GM19193 (cell line): ENCODE data around the gene CUEDC2.
A peak's percentile ranks its signal among the peaks of the same experiment; 100 is the strongest.

Source experiments
- POLR2A ChIP-seq: IDR thresholded peaks from 4 replicates; pipeline ENCODE4 v1.6.1; 2011; ENCODE audit not compliant: insufficient read depth, insufficient read length; ENCODE audit errors: extremely low read depth

CUEDC2 gene

DNA sequence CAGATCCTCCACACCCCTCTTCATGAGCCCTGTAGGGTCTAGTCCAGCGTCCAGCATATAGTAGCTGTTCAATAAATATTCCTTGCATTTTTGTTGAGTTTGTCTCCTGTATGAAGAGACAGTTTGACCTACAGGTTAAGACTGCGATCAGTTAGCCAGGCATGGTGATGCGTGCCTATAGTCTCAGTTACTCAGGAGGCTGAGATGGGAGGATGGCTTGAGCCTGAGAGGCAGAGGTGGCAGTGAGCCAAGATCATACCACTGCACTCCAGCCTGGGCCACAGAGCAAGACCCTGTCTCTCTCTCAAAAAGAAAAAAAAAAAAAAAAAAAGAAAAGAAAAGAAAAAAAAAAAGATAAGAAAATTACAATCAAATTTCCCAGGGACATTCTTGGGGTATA is 5.1 kb upstream of the CUEDC2 start:
- no peak for TF ChIP-seq POLR2A

DNA sequence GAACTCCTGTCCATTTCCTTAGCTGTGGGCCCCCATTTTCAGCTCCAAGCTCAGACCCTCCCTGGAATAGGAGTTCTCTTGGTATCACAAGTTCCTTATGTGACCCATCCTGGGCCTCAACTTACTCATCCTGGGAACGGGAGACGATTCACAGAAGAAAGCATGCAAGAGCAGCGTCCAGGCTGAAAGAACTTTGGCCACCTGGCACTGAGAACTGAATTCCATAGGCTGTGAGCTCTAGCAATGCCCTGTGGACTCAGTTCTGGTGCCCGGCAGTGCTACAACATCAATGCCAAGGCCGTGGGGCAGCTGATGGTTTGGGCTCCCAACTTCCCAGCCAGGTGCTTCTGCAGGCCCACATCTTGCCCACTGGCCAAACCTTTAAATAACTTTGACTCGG is 3.9 kb upstream of the CUEDC2 start:
- no peak for TF ChIP-seq POLR2A

DNA sequence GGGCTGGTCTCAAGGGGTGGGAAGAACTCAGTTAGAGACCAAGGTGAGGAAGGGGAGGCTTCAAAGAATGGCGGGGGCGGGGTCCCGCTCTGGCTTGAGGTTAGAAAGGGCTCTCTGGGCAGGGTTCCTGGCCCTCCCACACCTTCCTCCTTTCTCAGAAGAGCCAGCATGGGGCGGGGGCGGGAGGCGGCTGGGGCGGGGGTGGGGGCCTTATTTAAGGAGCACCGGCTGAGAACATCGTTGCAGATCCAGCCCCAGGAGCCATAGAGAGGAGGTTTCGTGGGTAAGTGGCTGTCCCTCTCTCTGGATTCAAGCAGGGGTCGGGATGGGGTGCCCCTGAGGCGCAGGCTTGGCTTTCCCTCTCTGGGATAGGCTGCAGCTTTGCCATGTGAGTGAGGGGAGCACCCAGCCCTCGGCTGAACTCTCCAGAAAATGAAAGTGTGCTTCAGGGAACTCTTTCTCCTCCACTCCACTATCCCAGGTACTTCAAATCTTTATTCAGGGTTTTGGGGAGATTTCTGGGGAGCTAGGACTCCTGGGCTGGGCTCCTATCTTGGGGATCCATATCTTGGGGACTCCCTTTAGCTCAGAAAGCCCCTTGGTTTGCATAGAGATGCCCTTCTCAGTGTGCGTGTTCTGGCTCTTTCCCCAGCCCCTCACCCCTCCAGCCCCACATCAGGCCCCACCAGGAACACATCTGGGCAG is 3.3 kb upstream of the CUEDC2 start:
- TF ChIP-seq POLR2A = peak; percentile 54

DNA sequence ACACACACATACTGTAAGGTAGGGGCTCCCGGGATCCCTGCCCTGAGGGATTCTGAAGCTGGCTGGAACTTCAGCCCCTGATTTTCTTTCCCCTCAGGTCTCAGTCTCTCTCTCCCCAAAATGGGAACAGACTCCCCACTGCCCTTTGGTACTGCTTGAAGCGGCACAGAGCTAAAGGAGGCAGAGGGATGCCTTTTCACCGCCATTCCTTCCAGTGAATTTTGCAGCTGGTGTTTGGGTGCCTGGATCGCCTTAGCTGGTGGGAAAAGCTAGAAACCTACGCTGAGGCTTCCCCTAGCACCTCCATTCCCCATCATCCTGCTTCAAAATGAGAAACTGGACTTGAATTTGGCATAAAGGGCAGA is 2.7 kb upstream of the CUEDC2 start:
- no peak for TF ChIP-seq POLR2A

DNA sequence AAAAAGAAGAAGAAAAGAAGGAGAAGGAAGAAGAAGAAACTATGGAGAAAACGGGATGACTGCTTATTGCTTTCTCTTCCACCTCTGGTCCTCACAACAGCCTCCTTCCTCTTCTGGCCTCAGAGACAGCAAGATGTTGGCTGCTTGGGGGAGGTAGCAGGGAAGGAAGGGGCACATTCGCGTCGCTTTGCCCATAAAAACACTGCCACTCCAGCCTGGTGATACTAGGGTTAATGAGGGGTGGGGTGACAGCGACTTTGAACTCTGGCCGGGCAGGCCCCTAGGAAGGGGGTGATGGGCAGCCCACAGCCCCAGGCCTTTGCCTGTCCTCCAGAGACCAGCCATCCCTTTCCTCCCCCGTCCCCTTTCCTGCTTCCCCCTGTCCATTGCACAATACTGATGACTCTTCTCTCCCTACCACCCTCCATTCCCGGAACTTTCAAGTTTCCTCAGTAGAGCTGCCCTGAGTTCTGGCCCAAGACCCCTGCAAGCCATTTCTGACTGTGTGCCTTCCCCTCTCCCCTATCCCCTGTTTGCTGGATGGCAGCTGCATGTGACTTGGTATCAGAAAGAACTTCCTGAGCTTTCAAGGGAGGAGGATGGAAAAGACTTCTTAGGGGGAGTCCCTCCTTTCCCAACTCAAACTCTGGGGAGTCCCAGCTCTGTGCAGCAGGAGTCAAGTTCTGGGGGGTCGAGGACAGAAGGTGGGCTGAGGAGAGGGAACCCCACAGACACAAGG is 2.2 kb upstream of the CUEDC2 start:
- TF ChIP-seq POLR2A = no peak

DNA sequence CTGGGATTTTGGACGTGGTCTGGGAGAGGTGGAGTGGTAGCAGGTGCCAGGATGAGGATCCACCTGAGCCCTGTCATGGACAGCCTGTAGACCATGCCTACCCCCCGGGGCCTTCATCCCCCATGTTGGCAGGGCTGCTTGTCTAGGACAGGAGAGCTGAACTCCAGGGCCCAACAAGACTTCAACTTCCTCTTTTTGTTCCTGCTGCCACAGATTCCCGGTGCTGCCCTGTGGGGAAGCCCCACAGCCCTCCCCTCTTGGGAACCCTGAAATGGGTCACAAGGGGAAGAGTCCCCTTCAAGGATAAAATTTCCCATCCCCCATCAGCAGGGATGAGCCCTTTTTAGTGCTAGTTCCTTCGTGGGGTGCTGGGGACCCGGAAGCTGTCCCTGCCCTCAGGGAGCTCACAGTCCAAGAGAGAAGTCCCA is 1.3 kb upstream of the CUEDC2 start:
- TF ChIP-seq POLR2A = no peak

DNA sequence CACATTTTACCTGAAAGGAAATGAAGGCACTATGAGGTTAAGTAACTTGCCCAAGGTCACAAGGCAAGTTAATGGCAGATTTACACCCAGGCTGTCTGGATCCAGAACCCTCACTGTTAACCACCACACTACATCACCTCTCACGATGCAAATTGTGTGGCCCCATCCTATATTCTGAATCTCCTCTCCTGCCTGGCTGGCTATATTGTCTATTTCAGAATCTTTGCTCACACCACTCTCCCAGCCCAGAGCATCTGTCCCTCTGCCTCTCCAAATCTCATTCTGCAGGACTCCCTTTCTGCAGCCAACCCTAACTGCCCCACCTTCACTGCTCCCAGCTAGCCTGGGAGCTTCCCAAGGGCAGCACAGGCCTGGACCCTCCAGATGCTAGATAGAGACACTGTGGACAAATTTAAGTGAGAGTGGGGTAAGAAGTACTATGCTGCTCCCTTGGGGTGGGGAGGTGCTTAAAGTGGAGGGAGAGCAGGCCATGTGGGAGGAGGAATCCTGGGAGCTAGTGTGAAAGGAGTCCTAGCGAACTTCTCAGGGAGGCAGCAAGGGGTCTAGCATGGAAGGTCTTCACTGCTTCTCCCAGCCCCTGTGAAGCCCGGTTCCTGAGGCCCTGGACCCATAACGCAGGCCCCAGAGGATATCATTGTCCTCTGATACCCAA is 786 bp downstream of the CUEDC2 start:
- TF ChIP-seq POLR2A = no peak

DNA sequence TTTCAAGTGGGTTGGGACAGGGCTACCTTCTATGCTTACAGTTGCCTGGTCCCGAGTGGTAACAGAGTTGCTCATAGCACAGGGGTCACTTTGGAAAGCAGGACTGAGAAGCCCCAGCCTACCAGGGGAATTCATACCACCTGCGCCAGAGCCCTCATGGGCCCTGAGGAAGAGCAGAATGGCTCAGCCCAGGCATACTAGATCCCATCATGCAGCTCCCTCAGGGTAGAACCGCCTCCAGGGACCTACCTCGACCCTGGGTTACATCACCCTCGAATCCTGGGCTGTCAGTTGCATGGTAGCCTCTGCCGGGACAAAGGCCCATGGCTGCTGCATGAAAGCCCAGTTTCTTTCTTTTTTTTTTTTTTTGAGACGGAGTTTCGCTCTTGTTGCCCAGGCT is 2.9 kb downstream of the CUEDC2 start:
- TF ChIP-seq POLR2A = no peak

DNA sequence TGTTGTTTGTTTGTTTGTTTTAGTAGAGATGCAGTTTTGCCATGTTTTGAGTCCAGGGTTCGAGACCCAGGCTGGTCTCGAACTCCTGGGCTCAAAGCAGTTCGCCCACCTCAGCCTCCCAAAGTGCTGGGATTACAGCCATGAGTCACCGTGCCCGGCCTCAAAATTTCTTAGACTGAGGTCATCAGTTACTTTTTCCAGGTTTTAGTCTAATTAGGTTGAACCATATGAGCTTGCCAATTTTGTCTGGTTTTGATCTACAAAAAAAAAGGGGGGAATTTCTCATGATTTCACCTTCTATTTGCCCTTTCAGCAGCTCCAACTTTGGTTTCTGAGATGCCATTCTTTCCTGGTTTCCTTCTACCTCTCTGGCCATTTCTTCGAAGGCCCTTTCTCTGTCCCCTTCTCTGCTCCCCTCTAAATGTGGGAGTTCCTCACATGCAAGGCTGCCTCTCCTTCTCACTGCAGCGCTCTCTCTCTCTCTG is 5.5 kb downstream of the CUEDC2 start:
- no peak for TF ChIP-seq POLR2A

DNA sequence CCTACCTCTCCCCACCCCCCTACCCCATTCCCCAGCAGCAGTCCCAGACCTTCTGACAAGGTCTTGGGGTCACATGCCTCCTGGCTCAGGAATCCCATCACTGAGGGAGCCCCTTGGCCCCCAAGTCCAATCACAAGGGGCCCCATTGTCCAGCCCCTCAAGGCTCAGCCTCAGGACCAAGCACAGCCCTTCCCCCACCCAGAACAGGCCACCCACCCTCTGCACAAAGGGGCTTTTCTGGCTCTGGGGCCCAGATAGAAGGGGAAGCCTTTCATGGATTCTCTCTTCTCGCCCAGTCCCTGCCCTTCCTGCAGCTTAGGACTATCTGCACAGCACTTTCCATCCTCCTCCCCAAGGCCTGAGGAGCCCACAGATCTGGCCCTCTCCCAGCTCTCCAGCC is 6.9 kb downstream of the CUEDC2 start:
- no peak for TF ChIP-seq POLR2A

DNA sequence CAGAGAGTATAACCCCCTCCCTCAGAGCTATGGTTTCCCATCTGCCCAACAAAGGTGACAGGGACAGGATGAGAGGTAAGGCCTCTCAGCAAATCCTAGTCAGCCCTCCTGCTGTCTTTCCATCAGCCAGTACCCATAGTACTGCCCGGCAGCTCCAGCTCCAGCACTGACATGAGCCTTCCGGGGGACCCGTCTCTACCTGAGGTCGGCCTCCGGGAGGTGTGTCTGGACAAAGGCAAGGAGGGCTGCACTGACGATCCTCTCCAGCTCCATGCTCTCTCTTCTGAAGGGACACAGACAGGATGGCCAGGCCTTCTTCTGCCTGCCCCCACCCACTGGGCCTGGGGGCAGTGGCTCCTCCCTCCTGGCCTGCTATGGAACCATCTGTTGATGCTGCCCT is 7.5 kb downstream of the CUEDC2 start:
- no peak for TF ChIP-seq POLR2A

DNA sequence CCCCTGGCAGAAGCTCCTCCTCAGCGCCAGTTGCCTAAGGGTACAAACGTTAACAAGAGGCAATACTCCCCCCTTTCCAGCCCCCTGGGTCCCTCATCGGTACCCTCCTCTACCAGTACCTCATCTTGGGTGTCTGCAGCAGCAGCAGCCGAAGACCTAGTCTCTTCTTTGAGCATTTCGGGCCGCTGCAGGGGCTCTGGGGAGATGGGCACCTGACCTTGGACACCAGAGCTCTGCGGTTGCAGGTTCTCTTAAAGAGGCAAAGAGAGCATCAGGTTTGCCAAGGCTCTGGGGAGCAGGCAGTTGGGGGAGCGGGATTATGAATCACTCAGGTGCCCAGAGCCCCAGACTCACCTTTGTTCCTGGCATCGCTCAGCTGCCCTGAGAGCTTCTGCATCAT is 8.2 kb downstream of the CUEDC2 start:
- TF ChIP-seq POLR2A = no peak

DNA sequence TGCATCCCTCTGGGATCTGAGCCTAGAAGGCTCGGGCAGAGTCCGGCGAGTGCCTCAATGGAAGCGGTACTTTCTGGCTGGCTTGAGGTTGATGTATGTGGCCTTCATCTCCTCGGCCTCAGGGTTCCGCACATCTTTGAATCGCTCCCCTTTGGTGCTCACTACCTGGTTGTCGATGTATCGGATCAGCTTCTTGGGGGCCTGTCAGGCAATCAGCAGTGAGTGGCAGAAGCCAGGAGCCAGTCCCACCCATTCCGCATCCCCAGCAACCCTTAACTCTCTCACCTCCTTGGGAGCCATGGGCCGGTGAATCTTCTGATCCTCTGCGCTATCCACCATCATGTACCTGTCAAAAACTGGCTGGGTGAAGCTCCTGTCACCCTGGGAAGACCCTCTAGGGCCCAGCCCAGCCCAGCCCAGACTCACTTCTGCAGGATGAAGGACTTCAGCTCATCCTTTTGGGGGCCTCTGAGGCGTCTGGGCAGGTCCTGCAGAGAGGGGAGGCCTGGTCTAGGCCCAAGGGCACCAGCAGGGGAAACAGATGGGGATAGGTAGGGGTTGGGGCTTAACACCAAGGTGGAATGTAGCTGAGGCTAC is 8.9 kb downstream of the CUEDC2 start:
- no peak for TF ChIP-seq POLR2A

DNA sequence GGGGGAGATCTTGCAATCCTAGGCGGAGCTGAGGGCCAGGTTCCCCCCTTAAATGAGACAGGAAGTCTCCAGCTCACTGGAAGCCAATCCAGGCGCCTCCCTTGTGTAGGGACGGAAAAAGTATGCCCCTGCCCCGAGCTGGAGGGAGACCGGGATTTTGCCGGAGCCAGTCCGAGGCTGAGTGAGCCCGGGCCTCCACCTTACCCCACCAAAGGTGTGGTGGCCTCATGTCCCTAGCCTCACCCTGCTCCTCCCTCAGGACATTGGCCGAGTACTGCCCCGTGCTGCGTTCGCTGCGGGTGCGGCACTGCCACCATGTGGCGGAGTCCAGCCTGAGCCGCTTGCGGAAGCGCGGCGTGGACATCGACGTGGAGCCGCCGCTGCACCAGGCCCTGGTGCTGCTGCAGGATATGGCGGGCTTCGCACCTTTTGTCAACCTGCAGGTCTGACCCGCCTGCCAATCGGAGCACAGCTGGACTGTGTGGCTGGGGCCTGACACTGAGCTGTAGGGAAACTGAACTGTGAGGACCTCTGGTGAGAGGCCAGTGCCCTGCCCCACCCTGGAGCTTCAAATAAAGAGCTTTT is 9.7 kb downstream of the CUEDC2 start:
- peak; percentile 36 for TF ChIP-seq POLR2A
